ENCODE results near the gene OCEL1. TPM values are rescaled to one million over a fixed set of nuclear protein-coding genes. Genes with fewer than 3 reads are reported as not detected.
A peak's percentile ranks its signal among the peaks of the same experiment; 100 is the strongest.

Gene OCEL1
- total and polyA plus RNA-seq, 2 donors (not counting 1 experiment from before 2014, with no cell fraction given), result 28.5 to 30.5 TPM

DNA sequence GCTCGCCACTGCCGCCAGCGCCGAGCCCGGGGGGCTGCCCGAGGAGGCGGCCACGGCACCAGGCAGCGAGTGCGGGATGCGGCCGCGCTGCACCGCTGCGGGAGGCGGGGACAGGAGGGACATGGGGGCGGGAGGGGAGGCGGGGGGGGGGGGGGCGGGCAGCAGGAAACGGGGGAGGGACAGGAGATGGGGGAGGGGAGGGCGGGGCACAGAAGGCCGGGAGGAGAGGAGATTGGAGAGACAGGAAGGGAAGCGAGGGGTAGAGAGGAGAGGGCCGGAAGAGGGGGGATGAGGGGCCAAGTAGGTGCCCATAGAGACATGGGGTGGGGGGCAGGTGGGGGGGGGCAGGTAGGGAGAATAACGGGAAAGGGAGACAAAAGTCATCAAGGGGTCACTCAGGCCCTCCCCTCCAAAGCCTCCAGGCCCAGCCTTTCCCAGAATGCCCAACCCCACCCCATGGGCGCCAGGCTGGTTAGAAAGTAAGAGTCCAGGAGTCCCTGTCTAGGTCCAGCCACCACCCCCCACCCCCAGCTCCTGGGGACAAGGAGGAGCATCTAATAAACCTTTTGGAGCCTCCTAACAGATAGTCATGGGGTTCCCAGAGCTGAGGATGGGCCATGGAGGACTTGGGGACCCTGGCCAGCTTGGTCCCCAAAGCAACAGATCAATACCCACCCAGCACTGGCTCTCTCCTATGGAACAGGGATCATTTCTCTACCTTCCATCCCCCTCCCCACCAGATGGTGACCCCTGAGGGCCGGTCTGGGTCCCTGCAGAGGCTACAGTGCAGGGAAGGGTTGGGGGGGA lies 10.1 kb downstream of the OCEL1 start:
- peaks cover 7% of the 10 kb centered on the region for H3K79me2 ChIP-seq (ENCODE audit: control insufficient read depth, insufficient read depth, low read length)

More for the DNA sequence above, 10.1 kb downstream of the OCEL1 start:
- no peak for TF ChIP-seq EZH2 (IDR thresholded peaks at IDR 0.05; ENCODE audit: borderline replicate concordance, insufficient read depth, low read depth, low read length, poor library complexity, severe bottlenecking)
- TF ChIP-seq, protein P1, sequence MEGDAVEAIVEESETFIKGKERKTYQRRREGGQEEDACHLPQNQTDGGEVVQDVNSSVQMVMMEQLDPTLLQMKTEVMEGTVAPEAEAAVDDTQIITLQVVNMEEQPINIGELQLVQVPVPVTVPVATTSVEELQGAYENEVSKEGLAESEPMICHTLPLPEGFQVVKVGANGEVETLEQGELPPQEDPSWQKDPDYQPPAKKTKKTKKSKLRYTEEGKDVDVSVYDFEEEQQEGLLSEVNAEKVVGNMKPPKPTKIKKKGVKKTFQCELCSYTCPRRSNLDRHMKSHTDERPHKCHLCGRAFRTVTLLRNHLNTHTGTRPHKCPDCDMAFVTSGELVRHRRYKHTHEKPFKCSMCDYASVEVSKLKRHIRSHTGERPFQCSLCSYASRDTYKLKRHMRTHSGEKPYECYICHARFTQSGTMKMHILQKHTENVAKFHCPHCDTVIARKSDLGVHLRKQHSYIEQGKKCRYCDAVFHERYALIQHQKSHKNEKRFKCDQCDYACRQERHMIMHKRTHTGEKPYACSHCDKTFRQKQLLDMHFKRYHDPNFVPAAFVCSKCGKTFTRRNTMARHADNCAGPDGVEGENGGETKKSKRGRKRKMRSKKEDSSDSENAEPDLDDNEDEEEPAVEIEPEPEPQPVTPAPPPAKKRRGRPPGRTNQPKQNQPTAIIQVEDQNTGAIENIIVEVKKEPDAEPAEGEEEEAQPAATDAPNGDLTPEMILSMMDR (IDR thresholded peaks at IDR 0.05), result no peak
- peak overlapping the region; percentile 98 for H3K4me2 ChIP-seq (replicated peaks; ENCODE audit: low read depth, low read length, poor library complexity, severe bottlenecking)
- peak; percentile 18 for DNase-seq
- H3K9me3 Mint-ChIP-seq (ENCODE audit: insufficient read depth), result no peaks in the 10 kb centered on the region
- H2AFZ ChIP-seq (ENCODE audit: insufficient read depth, low read depth, low read length, poor library complexity, severe bottlenecking), result peak overlapping the region; percentile 95
- CTCF ChIA-PET, result interaction anchor here (0.7 to 2.7 kb wide), 23 partner anchors 8 to 521 kb away, joined by 3 to 19 read pairs (median 6); partner anchors contain the start of genes BABAM1, MRPL34, MVB12A and OCEL1
- peak overlapping the region; percentile 70 for H3K9ac ChIP-seq (ENCODE audit: low read length)
- no peaks in the 10 kb centered on the region for H4K20me1 ChIP-seq (ENCODE audit: control insufficient read depth, insufficient read depth, low read length, poor library complexity, severe bottlenecking)
- H3K4me3 Mint-ChIP-seq, result peak overlapping the region; percentile 80
- ATAC-seq (ENCODE audit: low read depth), result no peak
- intact Hi-C loops (cut with micrococcal nuclease), result loop anchor here (1.0 kb wide), 3 partner anchors 9 to 21 kb away; partner anchors contain the start of genes NR2F6, OCEL1 and USE1
- peaks cover 0 to 4% (median 0%) of the 10 kb centered on the region in 3 donors for H3K9me3 ChIP-seq (ENCODE audit: control extremely low read depth in 1 of 3, control insufficient read depth in 2 of 3, insufficient read depth in 1 of 3, low read length in 2 of 3)
- no peak overlapping the region for H3K27ac Mint-ChIP-seq
- H3K36me3 ChIP-seq (replicated peaks in 1 of 2; ENCODE audit: control extremely low read depth in 1 of 2, control insufficient read depth in 1 of 2, extremely low read depth in 1 of 2, insufficient read depth in 2 of 2, low read length in 1 of 2), result no peaks in the 10 kb centered on the region
- H3K4me1 ChIP-seq (ENCODE audit: control insufficient read depth in 2 of 2, insufficient read depth in 2 of 2, low read length in 2 of 2), result peaks cover 8 to 11% of the 10 kb centered on the region in 2 donors
- peak overlapping the region in 3 of 5 experiments; percentile 56 to 69 (median 61) for H3K4me3 ChIP-seq (ENCODE audit: control extremely low read depth in 1 of 5, extremely low read depth in 1 of 5, insufficient read depth in 1 of 5, low read depth in 2 of 5, low read length in 4 of 5)
- POLR2A ChIA-PET, result interaction anchor here (0.8 to 1.6 kb wide), 6 partner anchors 9 to 47 kb away, joined by 3 to 5 read pairs (median 4); partner anchors contain the start of gene USE1
- no peaks in the 10 kb centered on the region for H3K27me3 Mint-ChIP-seq
- peaks cover 10% of the 10 kb centered on the region for H3K4me1 Mint-ChIP-seq
- no peak overlapping the region for H3K27ac ChIP-seq (ENCODE audit: low read length in 2 of 2)
- H3K27me3 ChIP-seq (replicated peaks in 1 of 4; ENCODE audit: control extremely low read depth in 1 of 4, control insufficient read depth in 3 of 4, insufficient read depth in 4 of 4, low read length in 3 of 4), result no peaks in the 10 kb centered on the region
- no CpG with 5 or more reads among the region's 27 CpGs for WGBS (ENCODE audit: insufficient coverage)

Measured in B cell (primary cell).